AG04449 (cell line): ENCODE measurements around the gene CADPS.

ENCODE experiments used
- CTCF ChIA-PET: fragments of 350-600 bp; formaldehyde crosslinking; extraction: SDS; loops from one replicate; lab custom pipeline; 2021; ENCODE audit warnings: antibody characterized with exemption; lab: Yijun Ruan, JAX
- POLR2A ChIA-PET: fragments of 400-600, 350-600 bp; formaldehyde crosslinking; extraction: SDS; loops from one replicate; lab custom pipeline; 2020; ENCODE audit warnings: antibody characterized with exemption, inconsistent platforms; lab: Yijun Ruan, JAX
- DNase-seq: peaks from one replicate; pipeline ENCODE4 v3.0.0-alpha.2; 2010; ENCODE audit warnings: low read depth, low spot score
- H3K4me3 ChIP-seq: 2 replicates; pipeline ENCODE4 v1.5.1; 2011; ENCODE audit warnings: low read depth, mild to moderate bottlenecking, control low read depth, low read length
- CTCF ChIP-seq: IDR thresholded peaks from one replicate; pipeline ENCODE4 v1.5.1; 2011; ENCODE audit warnings: mild to moderate bottlenecking, moderate library complexity, low read length, control low read depth, inconsistent platforms; ENCODE audit not compliant: insufficient read depth; ENCODE audit errors: missing control alignments

CADPS gene

GRCh38 chr3:62708638-62709373, 166.4 kb downstream of the CADPS start:
- POLR2A ChIA-PET: no interaction called here
- CTCF ChIA-PET: no interaction called here
- DNase-seq: no peak

GRCh38 chr3:62705721-62706120, 169.5 kb downstream of the CADPS start:
- H3K4me3 ChIP-seq: no peak overlapping the region
- ChIA-PET CTCF (no interaction called here), POLR2A (no interaction called here)
- no peak for TF ChIP-seq CTCF
- DNase-seq: no peak

More at GRCh38 chr3:62708638-62709373, 166.4 kb downstream of the CADPS start:
- no peak overlapping the region for H3K4me3 ChIP-seq
- no peak for TF ChIP-seq CTCF

- DNase-seq: no peak
- ChIA-PET POLR2A (no interaction called here), CTCF (no interaction called here)
- TF ChIP-seq CTCF: no peak
- no peak overlapping the region for H3K4me3 ChIP-seq
Measured at GRCh38 chr3:62703451-62704167, 171.6 kb downstream of the CADPS start.

GRCh38 chr3:62700357-62700756, 174.9 kb downstream of the CADPS start:
- CTCF ChIA-PET: no interaction called here
- no peak for TF ChIP-seq CTCF
- POLR2A ChIA-PET: no interaction called here
- no peak for DNase-seq
- no peak overlapping the region for H3K4me3 ChIP-seq

GRCh38 chr3:62699728-62700127, 175.5 kb downstream of the CADPS start:
- DNase-seq: no peak
- no peak overlapping the region for H3K4me3 ChIP-seq
- ChIA-PET POLR2A (no interaction called here), CTCF (no interaction called here)
- no peak for TF ChIP-seq CTCF

GRCh38 chr3:62696011-62696410, 179.2 kb downstream of the CADPS start:
- H3K4me3 ChIP-seq: no peak overlapping the region
- no peak for DNase-seq
- no peak for TF ChIP-seq CTCF
- ChIA-PET CTCF (no interaction called here), POLR2A (no interaction called here)
